Karpas-422 (cell line): ENCODE results near the gene EBF4. TPM values are rescaled to one million over a fixed set of nuclear protein-coding genes. Genes with fewer than 3 reads are reported as not detected.

Experiments used
- DNase-seq: peaks from one replicate; pipeline ENCODE4 v3.0.0-alpha.2; 2015
- H2AFZ ChIP-seq: fragments of 200-600 bp; sonication (generic); 2 replicates; pipeline ENCODE4 v1.6.1; 2014; ENCODE audit warnings: antibody characterized with exemption, low read length, mixed read lengths
- H3K27ac ChIP-seq: fragments of 200-600 bp; sonication (generic); 2 replicates; pipeline ENCODE4 v1.5.1; 2014; ENCODE audit warnings: mild to moderate bottlenecking, low read length, moderate library complexity
- H3K27me3 ChIP-seq: fragments of 200-600 bp; sonication (generic); 2 replicates; pipeline ENCODE4 v1.6.1; 2014; ENCODE audit warnings: low read length, mixed read lengths
- H3K36me3 ChIP-seq: fragments of 200-600 bp; sonication (generic); 2 replicates; pipeline ENCODE4 v1.6.1; 2014; ENCODE audit warnings: low read length, mixed read lengths; ENCODE audit not compliant: insufficient read depth
- H3K4me1 ChIP-seq: fragments of 200-600 bp; sonication (generic); 2 replicates; pipeline ENCODE4 v1.6.1; 2014; ENCODE audit warnings: mild to moderate bottlenecking, low read length, mixed read lengths
- H3K4me2 ChIP-seq: fragments of 200-600 bp; sonication (generic); 2 replicates; pipeline ENCODE4 v1.6.1; 2014; ENCODE audit warnings: low read length, low read depth, mild to moderate bottlenecking; ENCODE audit not compliant: poor library complexity, severe bottlenecking
- H3K4me3 ChIP-seq: fragments of 200-600 bp; sonication (generic); 2 replicates; pipeline ENCODE4 v1.5.1; 2014; ENCODE audit warnings: mild to moderate bottlenecking, antibody characterized with exemption, low read length, mixed read lengths
- H3K79me2 ChIP-seq: fragments of 200-600 bp; sonication (generic); 2 replicates; pipeline ENCODE4 v1.6.1; 2014; ENCODE audit warnings: mild to moderate bottlenecking, low read length, mixed read lengths
- H3K9ac ChIP-seq: fragments of 200-600 bp; sonication (generic); 2 replicates; pipeline ENCODE4 v1.6.0; 2014; ENCODE audit warnings: low read length
- H3K9me2 ChIP-seq: fragments of 200-600 bp; sonication (generic), shearing (Covaris generic); replicated peaks from 2 replicates; pipeline ENCODE4 v1.6.0; 2014; ENCODE audit warnings: mild to moderate bottlenecking, low read length, moderate library complexity; ENCODE audit not compliant: insufficient read depth
- H3K9me3 ChIP-seq: fragments of 300-700, 200-600 bp; sonication (generic); 2 replicates; pipeline ENCODE4 v1.6.1; 2014; ENCODE audit warnings: low read length, mixed read lengths
- H4K20me1 ChIP-seq: fragments of 200-600 bp; sonication (generic); 2 replicates; pipeline ENCODE4 v1.6.1; 2014; ENCODE audit warnings: mild to moderate bottlenecking, antibody characterized with exemption, low read length, low read depth; ENCODE audit not compliant: insufficient read depth
- total RNA-seq: library from RNA; depleted of rRNA; stranded (reverse); fragments of >200 nt; shearing (Covaris generic); gene quantifications from 2 replicates; pipeline ENCODE4 v1.2.3, GENCODE V29; 2014; ENCODE audit warnings: low replicate concordance

EBF4 gene
- total RNA-seq, 1 experiment from 2014 or later: 6.5 TPM

DNA sequence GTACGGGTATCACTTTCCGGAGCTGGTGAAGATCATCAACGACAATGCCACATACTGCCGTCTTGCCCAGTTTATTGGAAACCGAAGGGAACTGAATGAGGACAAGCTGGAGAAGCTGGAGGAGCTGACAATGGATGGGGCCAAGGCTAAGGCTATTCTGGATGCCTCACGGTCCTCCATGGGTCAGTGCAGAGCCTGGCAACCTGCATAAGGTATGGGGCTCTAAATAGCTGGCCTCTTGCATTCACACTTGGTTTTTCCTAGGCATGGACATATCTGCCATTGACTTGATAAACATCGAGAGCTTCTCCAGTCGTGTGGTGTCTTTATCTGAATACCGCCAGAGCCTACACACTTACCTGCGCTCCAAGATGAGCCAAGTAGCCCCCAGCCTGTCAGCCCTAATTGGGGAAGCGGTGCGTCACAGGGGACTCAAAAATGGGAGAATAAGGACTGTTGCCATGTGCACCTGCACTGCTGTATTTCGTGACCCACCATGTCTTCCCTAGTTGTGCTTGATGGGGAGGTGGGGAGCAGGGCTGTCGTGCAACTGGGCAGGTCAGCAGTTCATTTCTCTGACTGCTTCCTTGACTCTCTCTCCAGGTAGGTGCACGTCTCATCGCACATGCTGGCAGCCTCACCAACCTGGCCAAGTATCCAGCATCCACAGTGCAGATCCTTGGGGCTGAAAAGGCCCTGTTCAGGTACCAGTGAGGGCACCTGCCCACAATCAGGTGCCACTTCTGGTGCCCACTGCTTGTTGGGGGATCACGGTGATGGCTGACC is 37.1 kb upstream of the EBF4 start:
- Histone ChIP-seq H3K36me3 (peaks cover 52% of the 10 kb centered on the region), H3K4me3 (no peak overlapping the region), H4K20me1 (peaks cover 48% of the 10 kb centered on the region), H3K27me3 (no peaks in the 10 kb centered on the region), H3K9me3 (no peaks in the 10 kb centered on the region), H3K4me2 (no peak overlapping the region), H3K4me1 (peaks cover 26% of the 10 kb centered on the region), H3K27ac (no peak overlapping the region), H2AFZ (no peak overlapping the region), H3K9ac (no peak overlapping the region), H3K79me2 (peaks cover 33% of the 10 kb centered on the region), H3K9me2 (no peaks in the 10 kb centered on the region)
- no peak for DNase-seq

DNA sequence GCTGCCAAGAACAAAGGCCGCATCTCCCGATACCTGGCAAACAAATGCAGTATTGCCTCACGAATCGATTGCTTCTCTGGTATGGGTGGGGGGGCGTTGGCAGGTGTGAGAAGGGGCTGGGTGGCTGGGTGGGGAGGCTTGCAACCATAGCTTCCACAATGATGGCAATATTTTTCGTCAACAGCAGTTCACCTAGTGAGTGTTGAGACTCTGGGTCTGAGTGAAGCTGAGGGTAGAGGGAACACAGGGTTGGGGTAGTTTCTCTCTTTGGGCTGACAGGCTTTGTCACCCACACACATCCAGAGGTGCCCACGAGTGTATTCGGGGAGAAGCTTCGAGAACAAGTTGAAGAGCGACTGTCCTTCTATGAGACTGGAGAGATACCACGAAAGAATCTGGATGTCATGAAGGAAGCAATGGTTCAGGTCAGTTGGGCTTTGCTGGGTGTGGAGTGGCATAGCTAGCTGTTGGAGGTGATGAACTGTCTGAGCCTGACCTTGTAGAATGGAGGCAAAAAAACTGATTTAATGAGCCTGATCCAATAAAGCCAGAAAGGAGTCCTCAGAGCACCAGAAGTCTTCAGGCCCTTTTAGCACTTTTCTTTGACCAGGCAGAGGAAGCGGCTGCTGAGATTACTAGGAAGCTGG is 36.0 kb upstream of the EBF4 start:
- Histone ChIP-seq H3K4me3 (no peak overlapping the region), H3K27me3 (no peaks in the 10 kb centered on the region), H3K9me3 (no peaks in the 10 kb centered on the region), H3K36me3 (peaks cover 52% of the 10 kb centered on the region), H2AFZ (no peak overlapping the region), H3K9me2 (no peaks in the 10 kb centered on the region), H3K27ac (no peak overlapping the region), H3K4me2 (no peak overlapping the region), H3K79me2 (peaks cover 27% of the 10 kb centered on the region), H3K9ac (no peak overlapping the region), H4K20me1 (peaks cover 48% of the 10 kb centered on the region), H3K4me1 (peaks cover 18% of the 10 kb centered on the region)
- DNase-seq: peak; percentile 47

DNA sequence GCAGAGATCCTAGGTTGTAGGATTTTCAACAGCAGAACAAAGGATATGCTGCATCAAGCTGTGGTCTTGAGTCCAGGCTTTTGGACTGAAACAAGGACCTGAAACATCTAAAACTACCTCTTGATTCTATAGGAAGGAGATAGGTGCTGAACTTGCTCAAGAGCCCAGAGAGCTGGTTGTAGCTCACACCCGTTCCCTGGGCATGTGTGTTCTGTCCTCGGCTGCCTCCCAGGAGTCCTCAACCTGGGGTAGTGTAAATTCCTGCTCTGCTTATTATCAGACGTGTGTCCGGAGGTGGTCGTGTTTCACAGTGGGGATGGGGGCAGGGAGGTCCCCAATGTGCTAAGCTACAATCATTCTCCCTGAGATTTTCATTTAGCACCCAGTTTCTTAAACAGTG is 35.3 kb upstream of the EBF4 start:
- Histone ChIP-seq H3K4me1 (peaks cover 18% of the 10 kb centered on the region), H3K9me3 (no peaks in the 10 kb centered on the region), H3K4me3 (no peak overlapping the region), H3K27me3 (no peaks in the 10 kb centered on the region), H3K79me2 (peaks cover 27% of the 10 kb centered on the region), H4K20me1 (peaks cover 48% of the 10 kb centered on the region), H3K4me2 (no peak overlapping the region), H3K9me2 (no peaks in the 10 kb centered on the region), H3K9ac (no peak overlapping the region), H3K27ac (no peak overlapping the region), H2AFZ (no peak overlapping the region), H3K36me3 (peaks cover 52% of the 10 kb centered on the region)
- DNase-seq: peak; percentile 52

DNA sequence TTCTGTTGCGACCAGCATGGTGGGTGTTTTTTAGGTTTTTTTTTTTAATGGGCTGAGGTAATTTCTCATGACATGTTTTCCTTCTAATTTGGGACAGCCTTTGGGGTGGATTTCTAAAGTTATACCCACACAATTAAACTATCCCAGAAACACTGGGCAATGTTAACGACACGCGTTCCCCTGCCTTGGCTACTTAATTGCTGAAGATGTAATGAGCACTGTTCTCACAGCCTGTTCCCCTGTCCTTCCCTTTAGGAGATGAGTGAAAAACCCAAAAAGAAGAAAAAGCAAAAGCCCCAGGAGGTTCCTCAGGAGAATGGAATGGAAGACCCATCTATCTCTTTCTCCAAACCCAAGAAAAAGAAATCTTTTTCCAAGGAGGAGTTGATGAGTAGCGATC is 34.9 kb upstream of the EBF4 start:
- Histone ChIP-seq H3K27ac (no peak overlapping the region), H3K27me3 (no peaks in the 10 kb centered on the region), H3K9me3 (no peaks in the 10 kb centered on the region), H3K36me3 (peaks cover 52% of the 10 kb centered on the region), H3K4me1 (peaks cover 18% of the 10 kb centered on the region), H2AFZ (no peak overlapping the region), H3K79me2 (peaks cover 25% of the 10 kb centered on the region), H3K9me2 (no peaks in the 10 kb centered on the region), H4K20me1 (peaks cover 48% of the 10 kb centered on the region), H3K4me3 (no peak overlapping the region), H3K9ac (no peak overlapping the region), H3K4me2 (no peak overlapping the region)
- DNase-seq: peak; percentile 51

DNA sequence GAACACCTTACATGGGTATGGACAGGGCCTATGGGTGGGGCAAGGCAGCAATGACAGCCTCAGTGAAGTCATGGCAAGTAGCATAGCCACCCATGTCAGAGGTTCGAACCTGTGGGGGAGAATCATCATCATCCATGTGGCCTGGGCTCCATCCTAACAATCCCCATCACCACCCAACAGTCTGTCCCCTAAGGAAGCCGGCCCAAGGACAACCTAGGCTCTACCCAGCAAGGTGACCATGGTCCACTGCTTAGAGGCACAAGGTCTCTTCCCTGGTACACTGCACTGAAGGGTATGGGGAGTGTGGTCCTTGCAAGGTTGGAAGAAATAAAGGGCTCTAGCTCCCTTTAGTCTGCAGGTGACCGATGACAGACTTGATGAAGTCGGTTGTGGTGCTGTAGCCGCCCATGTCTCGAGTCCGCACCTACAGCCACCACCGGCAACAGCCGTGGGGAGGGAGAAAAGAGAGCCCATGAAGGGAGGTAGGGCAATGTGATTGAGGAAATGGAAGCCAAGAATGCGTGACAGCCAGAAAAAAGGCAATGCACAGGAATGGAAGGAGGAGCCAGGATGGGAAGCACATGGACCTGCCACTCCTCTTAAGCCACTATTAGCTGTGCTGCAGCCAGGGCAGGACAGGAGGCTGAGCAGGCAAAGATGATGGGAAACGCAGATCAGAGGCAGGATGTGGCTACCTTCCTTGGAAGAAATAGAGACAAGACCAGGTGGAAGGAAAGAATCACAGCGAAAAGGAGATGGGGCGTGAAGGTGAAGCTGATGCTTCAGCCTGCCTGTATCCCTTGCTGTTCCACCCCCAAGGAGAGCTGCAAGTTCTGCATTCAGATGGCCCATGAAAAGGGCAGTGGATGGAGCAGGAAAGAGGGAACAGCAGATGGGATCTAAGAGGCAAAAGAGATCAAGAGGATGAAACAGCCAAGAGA is 33.9 kb upstream of the EBF4 start:
- Histone ChIP-seq H3K4me1 (peaks cover 22% of the 10 kb centered on the region), H3K9ac (no peak overlapping the region), H3K4me3 (no peak overlapping the region), H3K9me2 (no peaks in the 10 kb centered on the region), H3K79me2 (peaks cover 24% of the 10 kb centered on the region), H2AFZ (no peak overlapping the region), H3K36me3 (peaks cover 45% of the 10 kb centered on the region), H4K20me1 (peaks cover 40% of the 10 kb centered on the region), H3K4me2 (no peak overlapping the region), H3K27me3 (no peaks in the 10 kb centered on the region), H3K27ac (no peak overlapping the region), H3K9me3 (no peaks in the 10 kb centered on the region)
- DNase-seq: peak; percentile 75

DNA sequence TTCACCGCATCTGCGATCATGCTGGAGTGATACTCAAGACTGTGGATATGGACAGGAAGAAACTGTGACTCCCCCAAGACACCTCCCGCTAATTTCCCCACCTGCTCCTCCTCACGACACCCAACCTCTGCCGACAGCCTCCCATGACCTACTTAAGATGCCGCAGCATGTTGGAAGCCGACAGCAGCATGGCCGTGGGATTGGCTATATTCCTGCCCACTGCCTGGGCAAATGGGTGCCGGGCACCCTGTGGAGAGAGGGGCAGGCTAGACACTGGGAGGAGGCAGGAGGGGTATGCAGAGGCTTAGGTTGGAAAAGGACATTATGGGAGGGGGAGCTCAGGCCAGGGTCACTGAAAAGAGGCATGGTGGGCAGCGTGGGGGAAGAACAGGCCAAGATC is 33.0 kb upstream of the EBF4 start:
- Histone ChIP-seq H3K27me3 (no peaks in the 10 kb centered on the region), H3K4me2 (no peak overlapping the region), H3K79me2 (peaks cover 18% of the 10 kb centered on the region), H3K36me3 (peaks cover 36% of the 10 kb centered on the region), H3K4me1 (peaks cover 18% of the 10 kb centered on the region), H2AFZ (no peak overlapping the region), H3K4me3 (no peak overlapping the region), H3K9me2 (no peaks in the 10 kb centered on the region), H4K20me1 (peaks cover 31% of the 10 kb centered on the region), H3K9me3 (no peaks in the 10 kb centered on the region), H3K9ac (no peak overlapping the region), H3K27ac (no peak overlapping the region)
- DNase-seq: no peak

DNA sequence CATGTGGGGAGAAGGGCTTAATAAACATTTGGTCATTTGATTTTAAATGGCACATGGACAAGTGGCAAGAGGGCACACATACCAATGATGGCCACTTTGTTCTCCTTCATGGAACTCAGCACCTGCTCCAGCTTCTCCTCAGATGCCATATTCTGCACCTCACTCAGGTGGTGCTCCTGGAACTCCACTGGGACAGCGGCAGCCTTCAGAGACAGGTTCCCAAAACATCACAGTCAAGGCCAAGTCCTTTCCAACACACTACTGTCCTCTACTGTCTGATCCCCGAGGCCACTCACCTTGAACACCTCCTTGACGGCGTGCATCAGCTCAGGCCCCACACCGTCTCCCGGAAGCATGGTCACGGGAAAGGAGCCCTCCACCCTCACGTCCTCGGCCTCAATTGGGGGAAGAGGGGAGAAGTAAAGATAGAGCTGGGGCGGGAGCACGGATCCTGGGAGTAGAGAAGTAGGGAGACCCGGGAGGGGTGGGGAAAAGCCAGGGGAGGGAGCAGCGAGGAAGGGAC is 29.2 kb upstream of the EBF4 start:
- peak overlapping the region; percentile 93 for H3K4me2 ChIP-seq
- 0 out of 2 replicates have a peak, but pooled peaks cover 4% of the 10 kb centered on the region for H4K20me1 ChIP-seq
- H2AFZ ChIP-seq: no peak overlapping the region
- H3K27ac ChIP-seq: no peak overlapping the region
- H3K4me1 ChIP-seq: peaks cover 15% of the 10 kb centered on the region
- peak overlapping the region; percentile 93 for H3K4me3 ChIP-seq
- H3K9ac ChIP-seq: peak overlapping the region; percentile 81
- H3K9me3 ChIP-seq: no peaks in the 10 kb centered on the region
- no peaks in the 10 kb centered on the region for H3K9me2 ChIP-seq
- H3K36me3 ChIP-seq: no peaks in the 10 kb centered on the region
- H3K27me3 ChIP-seq: no peaks in the 10 kb centered on the region
- no peak for DNase-seq
- H3K79me2 ChIP-seq: peaks cover 13% of the 10 kb centered on the region
